Panc1 (cell line): ENCODE measurements around the gene PLA2G12B. TPM values are rescaled to one million over a fixed set of nuclear protein-coding genes. Genes with fewer than 3 reads are reported as not detected.

ENCODE experiments used
- ATAC-seq: fragments of 200-7000 bp; cut with Tn5 transposase; 2 replicates; pipeline ENCODE4 v1.9.1; 2020; ENCODE audit warnings: mild to moderate bottlenecking, moderate library complexity
- BruUV-seq: library from RNA; stranded (reverse); fragments of 400-500 nt; replicated peaks from 2 replicates; lab custom pipeline; 2021; lab: Mats Ljungman, UMichigan
- CTCF ChIA-PET: fragments of 300-600 bp; sonication (Branson Sonifier 250); formaldehyde crosslinking; loops from one replicate; lab custom pipeline; 2022; ENCODE audit warnings: antibody characterized with exemption; lab: Charles Lee
- POLR2A ChIA-PET: fragments of 300-600 bp; sonication (Branson Sonifier 250); formaldehyde crosslinking; loops from one replicate; lab custom pipeline; 2022; ENCODE audit warnings: antibody characterized with exemption; lab: Charles Lee
- DNase-seq: peaks from one replicate; pipeline ENCODE4 v3.0.0-alpha.2; 2010; ENCODE audit warnings: low read depth, low spot score
- H3K27ac ChIP-seq: 2 replicates; pipeline ENCODE4 v1.5.1; 2011; ENCODE audit warnings: mild to moderate bottlenecking, low read length, inconsistent platforms
- H3K27me3 ChIP-seq: fragments of 200-500 bp; sonication (Bioruptor generic); 2 replicates; pipeline ENCODE4 v1.6.0; 2014; ENCODE audit warnings: low read length, inconsistent platforms; ENCODE audit not compliant: control insufficient read depth, insufficient read depth
- H3K36me3 ChIP-seq: fragments of 200-500 bp; sonication (Bioruptor generic); 2 replicates; pipeline ENCODE4 v1.5.1; 2014; ENCODE audit warnings: inconsistent platforms, mild to moderate bottlenecking, low read length, moderate library complexity; ENCODE audit not compliant: control insufficient read depth, insufficient read depth
- H3K4me1 ChIP-seq: 2 replicates; pipeline ENCODE4 v1.5.1; 2011; ENCODE audit warnings: inconsistent platforms, mild to moderate bottlenecking, low read length, moderate library complexity; ENCODE audit not compliant: control insufficient read depth, insufficient read depth
- H3K4me3 ChIP-seq, 2 experiments: 2 replicates each; pipeline ENCODE4 v1.5.1; 2011 to 2012; ENCODE audit warnings: low read depth in 2 of 2, low read length in 2 of 2, mild to moderate bottlenecking in 2 of 2, inconsistent platforms in 1 of 2, moderate library complexity in 1 of 2
- H3K9me3 ChIP-seq: fragments of 200-500 bp; sonication (Bioruptor generic); 2 replicates; pipeline ENCODE4 v1.5.1; 2014; ENCODE audit warnings: low read depth, mild to moderate bottlenecking, inconsistent platforms, low read length, moderate library complexity; ENCODE audit not compliant: control insufficient read depth, insufficient read depth
- CTCF ChIP-seq: fragments of 450-650 bp; IDR thresholded peaks from 2 replicates; pipeline ENCODE4 v1.5.1; 2017; ENCODE audit warnings: mild to moderate bottlenecking
- POLR2AphosphoS5 ChIP-seq: IDR thresholded peaks from 2 replicates; pipeline ENCODE4 v1.6.1; 2012; ENCODE audit warnings: mild to moderate bottlenecking, low read depth, low read length, moderate library complexity
- REST ChIP-seq, 2 experiments: IDR thresholded peaks; 2 replicates each; pipeline ENCODE4 v1.6.1; 2011 to 2012; ENCODE audit warnings: low read depth in 2 of 2, control low read depth in 1 of 2, low read length in 1 of 2, mild to moderate bottlenecking in 1 of 2, moderate library complexity in 1 of 2; ENCODE audit not compliant: insufficient read depth in 1 of 2
- SIN3A ChIP-seq: IDR thresholded peaks from 2 replicates; pipeline ENCODE4 v1.6.1; 2012; ENCODE audit warnings: low read depth, mild to moderate bottlenecking, low read length, moderate library complexity, borderline replicate concordance; ENCODE audit not compliant: insufficient read depth
- TCF7L2 ChIP-seq: IDR thresholded peaks from 2 replicates; pipeline ENCODE4 v1.6.1; 2011; ENCODE audit warnings: mild to moderate bottlenecking, low read depth, low read length, inconsistent platforms
- in situ Hi-C: cut with HindIII; loops from 2 replicates; pipeline ENCODE4 v1.10.0; 2016; ENCODE audit warnings: low sequenced_read_pairs, low pct_unique_long_range_greater_than_20kb
- intact Hi-C: fragments of 100-400 bp; cut with micrococcal nuclease; formaldehyde crosslinking; loops from one replicate; pipeline ENCODE4 v1.10.0; 2022; ENCODE audit not compliant: unreplicated experiment
- total RNA-seq: library from RNA; stranded (reverse); gene quantifications from one replicate; pipeline ENCODE4 v1.2.1, GENCODE V29; 2021; ENCODE audit not compliant: unreplicated experiment

The PLA2G12B gene
- total RNA-seq, 1 experiment from 2014 or later = not detected

GRCh38 chr10:72952189-72952588 is 2.4 kb downstream of the PLA2G12B start:
- DNase-seq (no peak), ATAC-seq (no peak)
- intact Hi-C loops (no loop called here), in situ Hi-C loops (no loop called here)
- Histone ChIP-seq H3K36me3 (no peaks in the 10 kb centered on the region), H3K4me3 (no peak overlapping the region), H3K9me3 (no peaks in the 10 kb centered on the region), H3K27me3 (0 out of 2 replicates have a peak, but pooled peaks cover 3% of the 10 kb centered on the region), H3K27ac (no peak overlapping the region), H3K4me1 (no peaks in the 10 kb centered on the region)
- BruUV-seq = no TSS peak
- CTCF ChIA-PET = no interaction called here
- POLR2A ChIA-PET = no interaction called here
- TF ChIP-seq REST (IDR thresholded peaks at IDR 0.05; ENCODE audit: insufficient read depth in 1 of 2, low read depth in 2 of 2, low read length in 1 of 2) (no peak), SIN3A (no peak), CTCF (no peak), POLR2AphosphoS5 (no peak), TCF7L2 (no peak)

GRCh38 chr10:72951760-72952159 is 2.8 kb downstream of the PLA2G12B start:
- Histone ChIP-seq H3K4me3 (no peak overlapping the region), H3K27ac (no peak overlapping the region), H3K27me3 (0 out of 2 replicates have a peak, but pooled peaks cover 3% of the 10 kb centered on the region), H3K9me3 (no peaks in the 10 kb centered on the region), H3K4me1 (no peaks in the 10 kb centered on the region), H3K36me3 (no peaks in the 10 kb centered on the region)
- ChIA-PET POLR2A (no interaction called here), CTCF (no interaction called here)
- in situ Hi-C loops = no loop called here
- no peak for DNase-seq
- no peak for TF ChIP-seq REST (IDR thresholded peaks at IDR 0.05; ENCODE audit: insufficient read depth in 1 of 2, low read depth in 2 of 2, low read length in 1 of 2)
- TF ChIP-seq TCF7L2 = no peak
- no peak for TF ChIP-seq POLR2AphosphoS5
- TF ChIP-seq SIN3A = no peak
- TF ChIP-seq CTCF = no peak
- ATAC-seq = no peak
- BruUV-seq = no TSS peak
- intact Hi-C loops = no loop called here
